NB4 (cell line): Measurements from ENCODE around the gene FXYD5.
"Not testable (repeated sequence)": the region's sequence is repeated elsewhere in the genome, so short reads cannot be mapped to it uniquely, and the experiment has no call there.

Experiments used
- CTCF ChIP-seq: IDR thresholded peaks from one replicate; pipeline ENCODE4 v1.5.1; 2012; ENCODE audit warnings: low read depth, low read length
- POLR2A ChIP-seq: IDR thresholded peaks from 2 replicates; pipeline ENCODE4 v1.6.1; 2011; ENCODE audit warnings: mild to moderate bottlenecking; ENCODE audit not compliant: insufficient read length; ENCODE audit errors: extremely low read depth

- not testable (repeated sequence) for TF ChIP-seq CTCF, POLR2A
These were observed 1.4 kb upstream of the FXYD5 start for GRCh38 chr19:35153129-35153522.
